Fibroblast of lung (primary cell): ENCODE data around the gene USF3.

Experiments
- EZH2 ChIP-seq: IDR thresholded peaks from 2 replicates; pipeline ENCODE4 v1.5.1; 2012; ENCODE audit warnings: low read length, control low read depth, mild to moderate bottlenecking; ENCODE audit errors: missing control alignments
- TF ChIP-seq, protein P1 (sequence below), 2 donors: IDR thresholded peaks in 1 of 2; conservative IDR thresholded peaks in 1 of 2; 1 replicate in 1 of 2; 2 replicates in 1 of 2; pipeline ENCODE4 v1.5.1; 2011 to 2012; ENCODE audit warnings: low read length in 2 of 2, control low read depth in 1 of 2, inconsistent platforms in 1 of 2, low read depth in 1 of 2, mild to moderate bottlenecking in 1 of 2

DNA sequence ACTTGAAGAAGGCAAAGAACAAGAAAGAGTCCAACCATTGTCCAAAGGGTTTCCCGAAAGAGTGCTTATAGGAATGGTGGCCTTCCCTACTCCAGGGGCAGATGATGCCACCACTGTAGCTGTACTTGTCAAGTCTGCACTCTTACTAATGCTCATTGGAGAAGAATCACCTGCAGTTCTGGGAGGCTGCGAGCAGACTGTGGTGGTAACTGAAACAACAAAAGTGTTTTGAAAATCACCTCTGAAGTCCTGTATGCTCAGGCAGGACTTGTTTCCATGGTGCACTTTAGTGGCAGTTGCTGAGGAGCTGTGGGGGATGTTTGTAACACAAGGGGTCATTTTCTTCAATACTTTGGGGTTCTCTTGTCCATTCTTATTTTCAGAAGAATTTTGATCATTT lies 36.0 kb downstream of the USF3 start:
- TF ChIP-seq EZH2, result no peak
- TF ChIP-seq, protein P1, sequence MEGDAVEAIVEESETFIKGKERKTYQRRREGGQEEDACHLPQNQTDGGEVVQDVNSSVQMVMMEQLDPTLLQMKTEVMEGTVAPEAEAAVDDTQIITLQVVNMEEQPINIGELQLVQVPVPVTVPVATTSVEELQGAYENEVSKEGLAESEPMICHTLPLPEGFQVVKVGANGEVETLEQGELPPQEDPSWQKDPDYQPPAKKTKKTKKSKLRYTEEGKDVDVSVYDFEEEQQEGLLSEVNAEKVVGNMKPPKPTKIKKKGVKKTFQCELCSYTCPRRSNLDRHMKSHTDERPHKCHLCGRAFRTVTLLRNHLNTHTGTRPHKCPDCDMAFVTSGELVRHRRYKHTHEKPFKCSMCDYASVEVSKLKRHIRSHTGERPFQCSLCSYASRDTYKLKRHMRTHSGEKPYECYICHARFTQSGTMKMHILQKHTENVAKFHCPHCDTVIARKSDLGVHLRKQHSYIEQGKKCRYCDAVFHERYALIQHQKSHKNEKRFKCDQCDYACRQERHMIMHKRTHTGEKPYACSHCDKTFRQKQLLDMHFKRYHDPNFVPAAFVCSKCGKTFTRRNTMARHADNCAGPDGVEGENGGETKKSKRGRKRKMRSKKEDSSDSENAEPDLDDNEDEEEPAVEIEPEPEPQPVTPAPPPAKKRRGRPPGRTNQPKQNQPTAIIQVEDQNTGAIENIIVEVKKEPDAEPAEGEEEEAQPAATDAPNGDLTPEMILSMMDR (conservative IDR thresholded peaks at IDR 0.05 in 1 of 2, IDR thresholded peaks at IDR 0.05 in 1 of 2; ENCODE audit: low read depth in 1 of 2, low read length in 2 of 2), result no peak
